Stimulated activated CD8-positive, alpha-beta memory T cell treated with anti-CD3 and anti-CD28 coated beads, Interleukin-4, amount 100 ng/mL, for 48 hours (primary cell): ENCODE data around the gene RRAGA.
"Not testable (repeated sequence)": the region's sequence is repeated elsewhere in the genome, so short reads cannot be mapped to it uniquely, and the experiment has no call there.

Experiments used
- DNase-seq: peaks from one replicate; pipeline ENCODE4 v3.0.0-alpha.2; 2020

The RRAGA gene

DNA sequence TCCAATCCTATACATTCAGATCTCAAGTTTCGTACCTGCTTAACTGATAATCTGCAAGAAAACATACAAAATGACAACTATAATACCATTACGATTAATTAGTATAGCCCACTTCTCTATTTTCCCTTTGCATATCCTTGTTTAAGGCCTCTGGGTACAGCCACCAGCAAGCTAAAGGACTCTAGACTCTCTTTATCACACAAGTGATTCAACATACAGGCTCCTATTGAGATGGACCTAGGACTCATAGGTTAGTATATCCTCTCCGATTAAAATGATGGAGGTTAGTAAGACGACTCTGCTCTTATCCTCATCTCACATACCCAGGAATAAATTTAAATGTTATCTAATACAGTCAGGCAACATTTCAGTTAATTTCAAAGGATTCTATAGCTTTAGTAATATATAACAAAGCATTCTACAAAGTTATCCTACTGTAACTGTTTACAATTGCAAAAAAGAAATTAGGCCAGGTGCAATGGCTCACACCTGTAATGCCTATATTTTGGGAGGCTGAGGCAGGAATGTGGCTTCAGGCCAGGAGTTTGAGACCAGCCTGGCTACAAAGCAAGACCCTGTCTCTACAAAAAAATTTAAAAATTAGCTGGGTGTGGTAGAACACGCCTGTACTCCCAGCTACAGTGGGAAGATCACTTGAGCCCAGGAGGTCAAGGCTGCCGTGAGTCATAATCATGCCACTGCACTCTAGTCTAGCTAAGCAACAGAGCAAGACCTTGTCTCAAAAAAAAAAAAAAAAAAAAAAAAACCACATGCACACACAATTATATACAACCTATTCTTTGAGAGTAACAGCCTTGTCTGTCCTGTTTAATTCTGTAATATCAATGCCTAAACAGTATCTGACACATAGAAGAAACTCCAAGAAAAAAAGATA, 38.1 kb downstream of the RRAGA start:
- DNase-seq, result no peak

DNA sequence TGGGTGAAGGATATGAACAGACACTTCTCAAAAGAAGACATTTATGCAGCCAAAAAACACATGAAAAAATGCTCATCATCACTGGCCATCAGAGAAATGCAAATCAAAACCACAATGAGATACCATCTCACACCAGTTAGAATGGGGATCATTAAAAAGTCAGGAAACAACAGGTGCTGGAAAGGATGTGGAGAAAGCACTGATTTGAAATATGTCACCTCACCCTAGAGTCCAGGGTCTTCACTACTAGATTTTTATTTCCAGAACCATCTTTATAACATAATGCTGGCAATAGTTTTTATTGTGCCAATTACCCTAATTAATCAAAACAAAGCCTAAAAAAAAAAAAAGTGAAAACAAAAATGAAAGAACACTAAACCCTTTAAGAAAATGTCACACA, 48.2 kb downstream of the RRAGA start:
- DNase-seq, result not testable (repeated sequence)
